Limb (tissue), 2 donors: ENCODE data around the gene GABBR1.
"Not testable (repeated sequence)": the region's sequence is repeated elsewhere in the genome, so short reads cannot be mapped to it uniquely, and the experiment has no call there.

ENCODE experiments used
- DNase-seq, 2 donors: peaks; one replicate each; pipeline ENCODE4 v3.0.0-alpha.2; 2016; ENCODE audit errors: extremely low spot score in 2 of 2

The GABBR1 gene

GRCh38 chr6:29632789-29633533 lies at the start of gene GABBR1:
TSS of gene GABBR1 (minus strand) at chr6:29633183. CDS start at chr6:29632385, 798 bp downstream.
- peak; percentile 90 to 95 for DNase-seq

GRCh38 chr6:29681811-29682210 lies 48.8 kb upstream of the GABBR1 start:
- DNase-seq, result no peak

GRCh38 chr6:29680904-29681303 lies 47.9 kb upstream of the GABBR1 start, which contains the start of gene ZFP57:
TSS of gene ZFP57 (minus strand) at chr6:29681152. CDS start at chr6:29677003, 4,149 bp downstream.
- DNase-seq, result no peak

- DNase-seq, result no peak
These were observed 47.4 kb upstream of the GABBR1 start for GRCh38 chr6:29680416-29680815.

- no peak for DNase-seq
These were observed 47.0 kb upstream of the GABBR1 start for GRCh38 chr6:29679962-29680361.

GRCh38 chr6:29678114-29678513 lies 45.1 kb upstream of the GABBR1 start:
- no peak for DNase-seq

GRCh38 chr6:29676981-29677601 lies 44.1 kb upstream of the GABBR1 start:
- no peak for DNase-seq

- no peak for DNase-seq
These were observed 42.6 kb upstream of the GABBR1 start for GRCh38 chr6:29675561-29675960.

- DNase-seq, result no peak
These were observed 41.0 kb upstream of the GABBR1 start for GRCh38 chr6:29674008-29674407.

- no peak for DNase-seq
These were observed 40.2 kb upstream of the GABBR1 start for GRCh38 chr6:29673161-29673560.

GRCh38 chr6:29672116-29672515 lies 39.1 kb upstream of the GABBR1 start:
- not testable (repeated sequence) for DNase-seq

- DNase-seq, result no peak
These were observed 38.0 kb upstream of the GABBR1 start for GRCh38 chr6:29671026-29671425.

GRCh38 chr6:29667158-29667557 lies 34.2 kb upstream of the GABBR1 start:
- DNase-seq, result no peak

- DNase-seq, result no peak
These were observed 33.8 kb upstream of the GABBR1 start for GRCh38 chr6:29666826-29667130.

GRCh38 chr6:29665942-29666825 lies 33.2 kb upstream of the GABBR1 start:
- DNase-seq, result no peak

- DNase-seq, result no peak
These were observed 30.5 kb upstream of the GABBR1 start for GRCh38 chr6:29663300-29664042.

GRCh38 chr6:29661502-29662141 lies 28.6 kb upstream of the GABBR1 start:
- not testable (repeated sequence) for DNase-seq

- no peak for DNase-seq
These were observed 28.1 kb upstream of the GABBR1 start for GRCh38 chr6:29661071-29661470.

- DNase-seq, result no peak
These were observed 23.8 kb upstream of the GABBR1 start, which contains the start of gene MOG for GRCh38 chr6:29656798-29657197. TSS of gene MOG (plus strand) at chr6:29657092. CDS start at chr6:29657210, 118 bp downstream.

- no peak for DNase-seq
These were observed 23.2 kb upstream of the GABBR1 start for GRCh38 chr6:29656157-29656556.

- no peak for DNase-seq
These were observed 22.7 kb upstream of the GABBR1 start for GRCh38 chr6:29655658-29656057.
